HL-60 (cell line): ENCODE results near the gene GDF11.

Experiments used
- DNase-seq, 2 experiments: peaks; one replicate each; pipeline ENCODE4 v3.0.0-alpha.2; 2010 to 2020; ENCODE audit warnings: low read depth in 1 of 2, low spot score in 1 of 2
- H3K27ac ChIP-seq: fragments of 250-450 bp; sonication (Bioruptor Pico); replicated peaks from 2 replicates; pipeline ENCODE4 v1.5.1; 2020; ENCODE audit warnings: mild to moderate bottlenecking, moderate library complexity
- H3K27me3 ChIP-seq: fragments of 250-450 bp; sonication (Bioruptor Pico); 2 replicates; pipeline ENCODE4 v1.5.1; 2021; ENCODE audit warnings: mild to moderate bottlenecking, moderate library complexity; ENCODE audit not compliant: insufficient read depth, poor library complexity, severe bottlenecking
- H3K4me3 ChIP-seq: replicated peaks from 2 replicates; pipeline ENCODE4 v1.5.1; 2011; ENCODE audit warnings: mild to moderate bottlenecking, control low read depth, low read length; ENCODE audit not compliant: insufficient read depth
- CTCF ChIP-seq: IDR thresholded peaks from one replicate; pipeline ENCODE4 v1.5.1; 2011; ENCODE audit warnings: low read length, control low read depth, inconsistent platforms; ENCODE audit not compliant: insufficient read depth
- GABPA ChIP-seq: IDR thresholded peaks from 2 replicates; pipeline ENCODE4 v1.6.1; 2012; ENCODE audit warnings: low read depth
- POLR2AphosphoS5 ChIP-seq: IDR thresholded peaks from 2 replicates; pipeline ENCODE4 v1.6.1; 2012; ENCODE audit warnings: low read depth
- SPI1 ChIP-seq: IDR thresholded peaks from 2 replicates; pipeline ENCODE4 v1.6.1; 2012; ENCODE audit warnings: low read depth, mild to moderate bottlenecking, borderline replicate concordance
- TF ChIP-seq, protein P1 (sequence below): IDR thresholded peaks from 2 replicates; pipeline ENCODE4 v1.6.1; 2012; ENCODE audit warnings: low read depth; ENCODE audit not compliant: insufficient replicate concordance

The GDF11 gene

GRCh38 chr12:55746913-55747231 lies 4.0 kb downstream of the GDF11 start:
- no peak for DNase-seq
- peaks cover 3% of the 10 kb centered on the region for H3K27me3 ChIP-seq
- TF ChIP-seq CTCF: no peak
- TF ChIP-seq GABPA: no peak
- no peak for TF ChIP-seq SPI1
- TF ChIP-seq, protein P1, sequence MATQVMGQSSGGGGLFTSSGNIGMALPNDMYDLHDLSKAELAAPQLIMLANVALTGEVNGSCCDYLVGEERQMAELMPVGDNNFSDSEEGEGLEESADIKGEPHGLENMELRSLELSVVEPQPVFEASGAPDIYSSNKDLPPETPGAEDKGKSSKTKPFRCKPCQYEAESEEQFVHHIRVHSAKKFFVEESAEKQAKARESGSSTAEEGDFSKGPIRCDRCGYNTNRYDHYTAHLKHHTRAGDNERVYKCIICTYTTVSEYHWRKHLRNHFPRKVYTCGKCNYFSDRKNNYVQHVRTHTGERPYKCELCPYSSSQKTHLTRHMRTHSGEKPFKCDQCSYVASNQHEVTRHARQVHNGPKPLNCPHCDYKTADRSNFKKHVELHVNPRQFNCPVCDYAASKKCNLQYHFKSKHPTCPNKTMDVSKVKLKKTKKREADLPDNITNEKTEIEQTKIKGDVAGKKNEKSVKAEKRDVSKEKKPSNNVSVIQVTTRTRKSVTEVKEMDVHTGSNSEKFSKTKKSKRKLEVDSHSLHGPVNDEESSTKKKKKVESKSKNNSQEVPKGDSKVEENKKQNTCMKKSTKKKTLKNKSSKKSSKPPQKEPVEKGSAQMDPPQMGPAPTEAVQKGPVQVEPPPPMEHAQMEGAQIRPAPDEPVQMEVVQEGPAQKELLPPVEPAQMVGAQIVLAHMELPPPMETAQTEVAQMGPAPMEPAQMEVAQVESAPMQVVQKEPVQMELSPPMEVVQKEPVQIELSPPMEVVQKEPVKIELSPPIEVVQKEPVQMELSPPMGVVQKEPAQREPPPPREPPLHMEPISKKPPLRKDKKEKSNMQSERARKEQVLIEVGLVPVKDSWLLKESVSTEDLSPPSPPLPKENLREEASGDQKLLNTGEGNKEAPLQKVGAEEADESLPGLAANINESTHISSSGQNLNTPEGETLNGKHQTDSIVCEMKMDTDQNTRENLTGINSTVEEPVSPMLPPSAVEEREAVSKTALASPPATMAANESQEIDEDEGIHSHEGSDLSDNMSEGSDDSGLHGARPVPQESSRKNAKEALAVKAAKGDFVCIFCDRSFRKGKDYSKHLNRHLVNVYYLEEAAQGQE: no peak
- TF ChIP-seq POLR2AphosphoS5: no peak
- no peak overlapping the region for H3K4me3 ChIP-seq
- H3K27ac ChIP-seq: no peak overlapping the region

DNA sequence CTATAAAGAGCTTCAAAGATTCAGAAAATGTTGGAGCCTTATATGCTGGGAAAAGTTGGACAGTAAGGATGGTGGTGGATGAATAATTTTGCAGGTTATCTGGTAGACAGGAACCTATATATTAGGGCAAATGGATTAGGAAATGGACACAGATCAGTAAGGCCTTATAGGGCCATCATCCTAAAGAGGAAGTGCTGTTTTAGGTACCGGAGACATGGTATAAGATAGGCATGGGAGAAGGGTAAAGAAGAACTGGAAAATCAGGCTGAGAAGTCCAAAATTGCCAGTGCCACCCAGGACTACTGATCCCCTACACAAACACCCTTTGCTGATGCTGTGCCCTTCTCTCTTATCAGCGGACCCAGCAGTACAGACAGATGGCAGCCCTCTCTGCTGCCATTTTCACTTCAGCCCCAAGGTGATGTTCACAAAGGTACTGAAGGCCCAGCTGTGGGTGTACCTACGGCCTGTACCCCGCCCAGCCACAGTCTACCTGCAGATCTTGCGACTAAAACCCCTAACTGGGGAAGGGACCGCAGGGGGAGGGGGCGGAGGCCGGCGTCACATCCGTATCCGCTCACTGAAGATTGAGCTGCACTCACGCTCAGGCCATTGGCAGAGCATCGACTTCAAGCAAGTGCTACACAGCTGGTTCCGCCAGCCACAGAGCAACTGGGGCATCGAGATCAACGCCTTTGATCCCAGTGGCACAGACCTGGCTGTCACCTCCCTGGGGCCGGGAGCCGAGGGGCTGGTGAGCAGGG lies 5.5 kb downstream of the GDF11 start:
- Histone ChIP-seq H3K27me3 (no peaks in the 10 kb centered on the region), H3K27ac (no peak overlapping the region), H3K4me3 (no peak overlapping the region)
- TF ChIP-seq GABPA (no peak), SPI1 (peak; percentile 60; the same call in 1 of the 2 replicates), POLR2AphosphoS5 (0 out of 2 replicates have a peak, but pooled peaks have one; percentile 19), CTCF (no peak)
- TF ChIP-seq, protein P1: no peak
- no peak for DNase-seq

- TF ChIP-seq CTCF (no peak), SPI1 (no peak), POLR2AphosphoS5 (no peak), GABPA (no peak)
- TF ChIP-seq, protein P1: no peak
- no peak overlapping the region for H3K4me3 ChIP-seq
- no peak for DNase-seq
- H3K27ac ChIP-seq: no peak overlapping the region
- H3K27me3 ChIP-seq: no peaks in the 10 kb centered on the region
These were observed 12.3 kb downstream of the GDF11 start for GRCh38 chr12:55755246-55755645.
